ENCODE results near the gene PRUNE2.

PRUNE2 gene

DNA sequence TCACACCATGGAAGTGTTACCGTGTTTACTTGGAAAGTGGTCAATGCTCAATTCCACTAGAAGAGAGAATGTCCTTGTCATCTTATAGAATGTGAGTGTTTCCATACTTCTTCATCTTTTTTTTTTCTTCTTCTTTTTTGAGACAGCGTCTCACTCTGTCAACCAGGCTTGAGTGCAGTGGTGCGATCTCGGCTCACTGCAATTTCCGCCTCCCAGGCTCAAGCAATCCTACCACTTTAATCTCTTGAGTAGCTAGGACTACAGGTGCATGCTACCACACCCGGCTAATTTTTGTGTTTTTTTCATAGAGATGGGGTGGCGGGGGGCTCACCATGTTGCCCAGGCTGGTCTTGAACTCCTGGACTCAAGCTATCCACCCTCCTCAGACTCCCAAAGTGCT is 278.9 kb downstream of the PRUNE2 start:
- TF ChIP-seq POLR2AphosphoS5 (IDR thresholded peaks at IDR 0.05; ENCODE audit: low read depth, low read length) (no peak), TAF1 (IDR thresholded peaks at IDR 0.05; ENCODE audit: borderline replicate concordance, insufficient read depth, low read length) (no peak), FOXP2 (optimal IDR thresholded peaks at IDR 0.05; ENCODE audit: borderline replicate concordance, extremely low read depth, extremely low read length, insufficient read depth) (no peak), SIN3A (IDR thresholded peaks at IDR 0.05; ENCODE audit: borderline replicate concordance, insufficient read depth, low read length) (no peak)
- TF ChIP-seq, protein P1, sequence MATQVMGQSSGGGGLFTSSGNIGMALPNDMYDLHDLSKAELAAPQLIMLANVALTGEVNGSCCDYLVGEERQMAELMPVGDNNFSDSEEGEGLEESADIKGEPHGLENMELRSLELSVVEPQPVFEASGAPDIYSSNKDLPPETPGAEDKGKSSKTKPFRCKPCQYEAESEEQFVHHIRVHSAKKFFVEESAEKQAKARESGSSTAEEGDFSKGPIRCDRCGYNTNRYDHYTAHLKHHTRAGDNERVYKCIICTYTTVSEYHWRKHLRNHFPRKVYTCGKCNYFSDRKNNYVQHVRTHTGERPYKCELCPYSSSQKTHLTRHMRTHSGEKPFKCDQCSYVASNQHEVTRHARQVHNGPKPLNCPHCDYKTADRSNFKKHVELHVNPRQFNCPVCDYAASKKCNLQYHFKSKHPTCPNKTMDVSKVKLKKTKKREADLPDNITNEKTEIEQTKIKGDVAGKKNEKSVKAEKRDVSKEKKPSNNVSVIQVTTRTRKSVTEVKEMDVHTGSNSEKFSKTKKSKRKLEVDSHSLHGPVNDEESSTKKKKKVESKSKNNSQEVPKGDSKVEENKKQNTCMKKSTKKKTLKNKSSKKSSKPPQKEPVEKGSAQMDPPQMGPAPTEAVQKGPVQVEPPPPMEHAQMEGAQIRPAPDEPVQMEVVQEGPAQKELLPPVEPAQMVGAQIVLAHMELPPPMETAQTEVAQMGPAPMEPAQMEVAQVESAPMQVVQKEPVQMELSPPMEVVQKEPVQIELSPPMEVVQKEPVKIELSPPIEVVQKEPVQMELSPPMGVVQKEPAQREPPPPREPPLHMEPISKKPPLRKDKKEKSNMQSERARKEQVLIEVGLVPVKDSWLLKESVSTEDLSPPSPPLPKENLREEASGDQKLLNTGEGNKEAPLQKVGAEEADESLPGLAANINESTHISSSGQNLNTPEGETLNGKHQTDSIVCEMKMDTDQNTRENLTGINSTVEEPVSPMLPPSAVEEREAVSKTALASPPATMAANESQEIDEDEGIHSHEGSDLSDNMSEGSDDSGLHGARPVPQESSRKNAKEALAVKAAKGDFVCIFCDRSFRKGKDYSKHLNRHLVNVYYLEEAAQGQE (IDR thresholded peaks at IDR 0.05; ENCODE audit: insufficient read depth in 1 of 2, low read depth in 2 of 2, low read length in 2 of 2) = no peak

DNA sequence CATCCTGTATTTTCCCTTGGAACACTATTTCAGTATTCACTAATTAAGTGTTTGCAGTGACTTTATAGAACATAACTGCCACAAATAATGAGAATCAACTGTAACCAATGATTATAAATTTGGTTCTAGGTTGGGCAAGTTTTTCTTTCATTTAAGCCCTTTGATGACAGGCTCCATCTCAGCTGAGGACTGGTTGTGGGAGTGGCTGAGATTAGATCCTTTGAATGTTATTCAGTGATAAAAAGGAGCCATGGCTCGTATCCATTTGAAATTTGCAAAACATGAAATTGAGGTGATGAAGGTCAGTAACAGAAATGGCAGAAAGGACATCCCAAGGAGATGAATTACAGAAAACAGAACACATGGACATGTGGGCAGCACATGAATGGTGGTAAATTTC is 279.8 kb downstream of the PRUNE2 start:
- TF ChIP-seq FOXP2 (optimal IDR thresholded peaks at IDR 0.05; ENCODE audit: borderline replicate concordance, extremely low read depth, extremely low read length, insufficient read depth) (no peak), TAF1 (IDR thresholded peaks at IDR 0.05; ENCODE audit: borderline replicate concordance, insufficient read depth, low read length) (no peak)

DNA sequence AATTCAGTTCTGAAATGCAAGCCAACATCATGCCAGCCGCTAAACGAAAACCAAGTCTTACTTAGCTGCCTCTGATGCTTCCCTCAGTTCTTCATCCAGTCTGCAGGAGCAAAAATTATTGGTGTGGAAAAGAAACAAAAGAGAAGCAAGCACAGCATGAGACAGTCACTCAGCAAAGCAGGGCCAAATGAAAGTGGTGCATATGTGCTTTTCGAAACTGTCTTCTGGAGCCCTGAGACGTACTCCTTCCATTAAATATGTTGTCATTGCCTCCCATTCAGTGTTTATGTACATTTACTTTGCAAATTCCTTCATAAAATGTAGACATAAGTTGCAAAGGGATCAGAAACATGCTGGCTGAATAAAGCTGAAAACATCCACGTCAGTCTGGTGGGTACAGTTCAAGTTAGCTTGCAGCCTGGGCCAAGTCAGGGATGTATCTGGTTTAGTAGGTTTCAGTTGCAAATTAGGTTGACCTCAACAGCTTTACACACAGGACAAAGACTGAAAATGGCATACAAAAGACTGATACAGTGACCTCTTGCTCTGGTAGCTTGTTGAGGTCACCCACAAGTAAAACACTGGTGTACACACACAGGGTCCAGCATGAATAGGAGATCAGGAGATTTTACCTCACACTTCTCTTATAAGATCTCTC is 281.4 kb downstream of the PRUNE2 start:
- no peak for TF ChIP-seq TAF1 (IDR thresholded peaks at IDR 0.05; ENCODE audit: borderline replicate concordance, insufficient read depth, low read length)
- TF ChIP-seq, protein P1 (IDR thresholded peaks at IDR 0.05; ENCODE audit: insufficient read depth in 1 of 2, low read depth in 2 of 2, low read length in 2 of 2) = no peak
- no peak for TF ChIP-seq FOXP2 (optimal IDR thresholded peaks at IDR 0.05; ENCODE audit: borderline replicate concordance, extremely low read depth, extremely low read length, insufficient read depth)
- no peak for TF ChIP-seq SIN3A (IDR thresholded peaks at IDR 0.05; ENCODE audit: borderline replicate concordance, insufficient read depth, low read length)
- TF ChIP-seq POLR2AphosphoS5 (IDR thresholded peaks at IDR 0.05; ENCODE audit: low read depth, low read length) = no peak

DNA sequence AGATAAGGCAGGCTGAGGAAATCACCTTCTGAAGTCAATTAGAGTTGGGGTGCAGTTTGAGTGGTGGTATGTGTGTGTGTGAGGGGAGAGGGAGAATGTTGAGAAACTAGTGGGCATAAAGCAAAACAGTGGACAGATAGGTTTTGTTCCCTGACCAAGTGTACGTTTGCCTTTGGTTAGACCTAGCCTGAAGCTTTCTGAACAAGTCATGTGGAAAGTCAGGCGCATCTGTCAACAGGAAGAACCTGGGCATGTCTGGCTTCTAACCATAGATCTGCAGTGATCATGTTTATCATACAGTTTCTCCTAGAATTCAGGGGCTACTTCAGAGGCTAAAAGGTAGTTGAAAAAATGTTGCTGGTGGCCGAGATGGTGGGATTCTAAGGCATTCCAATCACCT is 284.9 kb downstream of the PRUNE2 start:
- TF ChIP-seq POLR2AphosphoS5 (IDR thresholded peaks at IDR 0.05; ENCODE audit: low read depth, low read length) (no peak), FOXP2 (optimal IDR thresholded peaks at IDR 0.05; ENCODE audit: borderline replicate concordance, extremely low read depth, extremely low read length, insufficient read depth) (no peak), TAF1 (IDR thresholded peaks at IDR 0.05; ENCODE audit: borderline replicate concordance, insufficient read depth, low read length) (no peak), SIN3A (IDR thresholded peaks at IDR 0.05; ENCODE audit: borderline replicate concordance, insufficient read depth, low read length) (no peak)
- TF ChIP-seq, protein P1 (IDR thresholded peaks at IDR 0.05; ENCODE audit: insufficient read depth in 1 of 2, low read depth in 2 of 2, low read length in 2 of 2) = no peak

DNA sequence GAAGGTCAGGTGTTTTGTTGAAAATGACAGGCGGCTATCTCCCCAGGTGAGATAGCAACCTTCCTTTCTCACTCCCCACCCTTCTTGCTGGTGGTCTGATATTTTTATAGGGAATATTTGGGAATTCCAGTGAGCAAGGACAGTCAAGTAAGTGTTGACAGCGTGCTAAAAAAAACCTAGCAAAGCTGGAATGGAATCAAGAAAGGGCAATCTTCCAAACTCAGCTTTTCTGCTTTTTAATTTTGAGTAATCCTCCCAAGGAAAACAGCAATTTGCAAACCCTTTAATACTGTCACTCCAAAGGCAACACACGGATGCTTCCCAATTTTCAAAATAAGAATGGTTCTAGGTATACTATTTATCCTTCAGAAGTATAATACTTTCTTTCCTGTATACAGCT is 285.3 kb downstream of the PRUNE2 start:
- TF ChIP-seq POLR2AphosphoS5 (IDR thresholded peaks at IDR 0.05; ENCODE audit: low read depth, low read length) (no peak), FOXP2 (optimal IDR thresholded peaks at IDR 0.05; ENCODE audit: borderline replicate concordance, extremely low read depth, extremely low read length, insufficient read depth) (no peak), SIN3A (IDR thresholded peaks at IDR 0.05; ENCODE audit: borderline replicate concordance, insufficient read depth, low read length) (no peak), TAF1 (IDR thresholded peaks at IDR 0.05; ENCODE audit: borderline replicate concordance, insufficient read depth, low read length) (no peak)
- TF ChIP-seq, protein P1 (IDR thresholded peaks at IDR 0.05; ENCODE audit: insufficient read depth in 1 of 2, low read depth in 2 of 2, low read length in 2 of 2) = no peak
